Activated T-helper 9 cell treated with anti-CD3 and anti-CD28 coated beads, Interleukin-2, amount 50 U/mL, for 16 hours (primary cell): ENCODE measurements around the gene IL17REL.

Experiments used
- DNase-seq: peaks from one replicate; pipeline ENCODE4 v3.0.0-alpha.2; 2020; ENCODE audit warnings: low read depth

IL17REL gene

GRCh38 chr22:50046019-50046415, 33.5 kb upstream of the IL17REL start:
- DNase-seq: no peak

- DNase-seq: no peak
Observed at GRCh38 chr22:50045211-50046018, 32.9 kb upstream of the IL17REL start.

GRCh38 chr22:50044485-50045118, 32.0 kb upstream of the IL17REL start:
- DNase-seq: no peak

- no peak for DNase-seq
Observed at GRCh38 chr22:50041361-50042065, 28.9 kb upstream of the IL17REL start.

GRCh38 chr22:50040717-50041116, 28.2 kb upstream of the IL17REL start:
- no peak for DNase-seq

GRCh38 chr22:50039669-50040443, 27.3 kb upstream of the IL17REL start:
- DNase-seq: no peak

GRCh38 chr22:50035976-50036724, 23.6 kb upstream of the IL17REL start:
- no peak for DNase-seq

GRCh38 chr22:50035131-50035881, 22.7 kb upstream of the IL17REL start:
- DNase-seq: no peak

- no peak for DNase-seq
Observed at GRCh38 chr22:50034126-50035081, 21.8 kb upstream of the IL17REL start.

GRCh38 chr22:50032941-50033601, 20.5 kb upstream of the IL17REL start:
- DNase-seq: no peak

GRCh38 chr22:50032109-50032871, 19.7 kb upstream of the IL17REL start:
- no peak for DNase-seq

GRCh38 chr22:50031189-50032091, 18.9 kb upstream of the IL17REL start:
- DNase-seq: no peak

- DNase-seq: peak; percentile 79
Observed at GRCh38 chr22:50030297-50031188, 18.0 kb upstream of the IL17REL start.

GRCh38 chr22:50027639-50028537, 15.3 kb upstream of the IL17REL start:
- DNase-seq: peak; percentile 60

GRCh38 chr22:50025993-50026392, 13.4 kb upstream of the IL17REL start:
- no peak for DNase-seq
